HG02678 (cell line): ENCODE results near the gene FTO.

ENCODE experiments used
- ATAC-seq: cut with Tn5 transposase; IDR thresholded peaks from one replicate; pipeline ENCODE4 v1.9.1; 2021; ENCODE audit warnings: mild to moderate bottlenecking, moderate library complexity; ENCODE audit not compliant: unreplicated experiment

FTO gene

DNA sequence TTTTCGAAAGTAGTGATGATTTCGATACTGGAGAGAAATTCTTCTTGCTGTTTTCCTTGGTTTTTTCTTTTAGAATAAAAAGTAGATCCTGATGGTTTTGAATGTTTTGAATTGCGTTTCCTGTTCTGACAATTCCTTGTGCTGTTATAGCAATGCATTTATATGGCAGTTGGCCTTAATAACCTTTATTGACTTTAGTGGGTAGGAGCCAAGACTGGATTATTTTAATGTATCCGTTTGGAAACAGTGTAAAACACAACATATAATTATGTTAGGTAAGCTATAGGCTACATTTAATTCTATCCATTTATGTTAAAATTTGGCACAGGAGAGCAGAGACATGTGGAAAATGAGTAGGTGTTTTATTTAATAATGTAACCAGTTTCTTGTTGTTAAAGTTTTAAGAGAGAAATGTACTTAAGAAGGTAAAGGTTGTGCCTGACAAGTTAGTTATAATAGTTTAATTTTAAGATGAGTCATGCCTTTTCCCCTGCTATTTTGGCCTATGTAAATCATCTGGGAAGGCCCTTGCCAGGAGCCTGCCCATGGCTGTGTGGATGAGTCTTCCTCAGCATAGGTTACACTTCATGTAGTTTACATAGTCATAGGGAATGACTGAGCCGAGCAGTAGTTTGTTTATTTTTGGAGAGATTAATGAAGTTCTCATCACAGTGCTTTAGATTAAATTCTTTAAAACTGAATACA lies 189.9 kb downstream of the FTO start:
- no peak for ATAC-seq

- no peak for ATAC-seq
These were observed 190.7 kb downstream of the FTO start for GRCh38 chr16:53894686-53895085.

GRCh38 chr16:53895433-53895832 lies 191.5 kb downstream of the FTO start:
- no peak for ATAC-seq

GRCh38 chr16:53895851-53896250 lies 191.9 kb downstream of the FTO start:
- ATAC-seq: no peak

DNA sequence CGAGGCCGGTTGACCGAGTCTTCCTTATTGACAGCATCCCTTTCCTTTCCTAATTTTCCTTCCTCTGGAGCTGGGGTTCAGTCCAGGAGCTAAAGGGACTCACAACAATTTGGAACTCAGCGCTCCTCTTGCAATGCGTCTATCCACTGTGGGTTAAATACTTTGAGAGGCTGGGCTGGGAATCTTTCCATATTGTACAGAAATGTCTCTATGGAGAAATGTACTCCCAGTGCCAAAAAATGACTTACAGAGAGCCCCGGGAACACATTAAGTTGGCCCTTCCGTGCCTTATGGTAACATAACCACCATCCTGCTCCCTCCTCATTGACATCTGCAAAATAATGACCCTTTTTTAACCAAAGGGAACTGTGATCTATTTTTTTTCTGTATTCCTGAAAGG lies 192.8 kb downstream of the FTO start:
- no peak for ATAC-seq

DNA sequence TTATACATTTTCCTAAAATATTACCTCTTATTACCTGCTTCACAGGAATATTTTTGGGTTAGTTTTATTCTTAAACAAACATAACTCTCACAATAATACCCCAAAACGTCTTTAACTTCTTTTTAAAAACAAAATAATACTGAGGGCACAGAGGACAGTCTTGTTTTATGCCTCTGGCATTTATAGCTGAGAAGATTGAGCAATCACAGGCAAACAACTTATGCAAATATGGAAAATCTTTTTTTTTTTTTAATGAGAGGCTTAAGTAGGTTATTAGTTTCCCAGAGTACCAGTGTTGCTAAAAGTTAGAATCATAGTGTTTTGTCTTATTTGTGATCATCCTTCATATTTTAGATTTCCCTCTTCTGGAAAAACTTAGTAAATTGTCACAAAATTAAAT lies 195.0 kb downstream of the FTO start:
- ATAC-seq: no peak

DNA sequence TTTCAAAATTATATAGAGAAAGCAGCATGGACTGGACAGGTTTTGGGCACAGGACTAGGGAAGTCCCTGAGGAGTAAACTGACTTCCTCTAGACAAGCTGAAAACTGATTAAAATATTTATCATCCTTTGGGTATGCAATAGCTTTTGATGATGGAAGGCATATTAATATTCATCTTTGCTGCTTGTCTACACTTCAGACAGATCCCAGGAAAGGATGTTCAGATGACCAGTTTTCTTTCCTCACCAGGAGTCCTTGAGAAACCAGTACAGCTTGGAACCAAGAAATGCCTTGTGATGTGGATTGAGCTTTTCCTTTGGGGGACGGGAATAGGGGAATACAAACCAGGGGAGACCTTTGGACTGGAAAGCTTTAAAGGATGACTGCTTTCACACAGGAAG lies 195.5 kb downstream of the FTO start:
- ATAC-seq: no peak

- no peak for ATAC-seq
These were observed 196.7 kb downstream of the FTO start for GRCh38 chr16:53900667-53901066.

GRCh38 chr16:53901408-53901807 lies 197.5 kb downstream of the FTO start:
- ATAC-seq: no peak

DNA sequence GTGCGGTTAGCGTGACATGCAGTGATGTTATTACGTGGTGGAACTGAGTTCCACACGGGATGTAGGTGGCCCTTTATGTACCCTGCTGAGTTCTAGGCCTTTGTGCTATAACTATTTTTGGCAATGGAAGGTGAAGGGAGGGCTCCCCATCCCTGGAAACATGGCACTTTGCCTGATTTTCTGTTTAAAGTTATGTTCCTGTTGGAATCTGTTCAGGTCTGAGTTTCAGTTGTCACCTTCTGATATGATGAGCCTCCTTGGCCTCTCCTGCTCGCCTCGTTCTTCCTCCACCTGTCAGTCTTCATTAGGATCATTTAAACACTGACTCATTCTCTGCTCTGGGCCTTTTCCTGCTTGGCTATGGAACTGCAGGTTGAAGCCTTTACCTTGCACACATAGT lies 200.6 kb downstream of the FTO start:
- ATAC-seq: no peak

DNA sequence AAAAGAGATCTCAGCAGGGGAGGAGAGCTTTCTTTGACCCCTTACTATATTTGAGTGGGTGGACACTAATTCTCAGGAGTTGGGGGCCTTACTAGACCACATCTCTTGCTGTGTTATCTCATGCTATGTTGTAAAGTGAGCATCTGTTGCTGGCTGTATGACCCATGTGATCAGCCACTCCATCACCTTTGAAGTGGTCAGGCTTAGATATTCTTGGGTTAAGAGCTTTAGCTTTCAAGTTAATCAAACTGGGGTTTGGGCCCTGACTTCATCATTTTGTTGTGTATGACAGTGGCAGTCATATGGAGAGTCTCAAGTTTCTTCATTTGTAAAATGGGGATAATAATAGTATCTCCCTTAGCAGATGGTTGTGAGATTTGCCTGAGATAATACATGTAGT lies 201.1 kb downstream of the FTO start:
- no peak for ATAC-seq

GRCh38 chr16:53908731-53909130 lies 204.8 kb downstream of the FTO start:
- ATAC-seq: no peak

- ATAC-seq: no peak
These were observed 207.0 kb downstream of the FTO start for GRCh38 chr16:53910990-53911389.

DNA sequence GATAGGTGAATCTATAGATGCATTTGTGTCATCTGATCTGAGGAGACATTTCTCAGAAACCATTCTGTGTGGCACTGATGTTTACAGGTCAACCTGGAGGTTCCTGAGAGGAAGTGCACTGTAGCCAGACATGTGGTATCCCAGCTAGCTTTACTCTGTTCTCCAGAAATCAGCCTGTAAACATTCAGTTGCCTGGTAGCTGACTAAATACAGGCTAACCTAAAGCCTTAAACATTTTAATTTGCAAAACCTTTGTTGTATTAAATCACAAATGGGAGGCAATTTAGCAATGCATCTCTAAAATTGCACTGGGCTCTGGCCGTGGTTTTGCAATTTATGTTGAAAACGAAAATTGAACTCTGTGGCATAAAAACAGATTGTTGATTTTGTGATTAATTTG lies 207.6 kb downstream of the FTO start:
- no peak for ATAC-seq

GRCh38 chr16:53912155-53912554 lies 208.2 kb downstream of the FTO start:
- no peak for ATAC-seq

GRCh38 chr16:53913099-53913870 lies 209.3 kb downstream of the FTO start:
- no peak for ATAC-seq

- no peak for ATAC-seq
These were observed 210.0 kb downstream of the FTO start for GRCh38 chr16:53913920-53914319.

GRCh38 chr16:53914736-53915135 lies 210.8 kb downstream of the FTO start:
- no peak for ATAC-seq

DNA sequence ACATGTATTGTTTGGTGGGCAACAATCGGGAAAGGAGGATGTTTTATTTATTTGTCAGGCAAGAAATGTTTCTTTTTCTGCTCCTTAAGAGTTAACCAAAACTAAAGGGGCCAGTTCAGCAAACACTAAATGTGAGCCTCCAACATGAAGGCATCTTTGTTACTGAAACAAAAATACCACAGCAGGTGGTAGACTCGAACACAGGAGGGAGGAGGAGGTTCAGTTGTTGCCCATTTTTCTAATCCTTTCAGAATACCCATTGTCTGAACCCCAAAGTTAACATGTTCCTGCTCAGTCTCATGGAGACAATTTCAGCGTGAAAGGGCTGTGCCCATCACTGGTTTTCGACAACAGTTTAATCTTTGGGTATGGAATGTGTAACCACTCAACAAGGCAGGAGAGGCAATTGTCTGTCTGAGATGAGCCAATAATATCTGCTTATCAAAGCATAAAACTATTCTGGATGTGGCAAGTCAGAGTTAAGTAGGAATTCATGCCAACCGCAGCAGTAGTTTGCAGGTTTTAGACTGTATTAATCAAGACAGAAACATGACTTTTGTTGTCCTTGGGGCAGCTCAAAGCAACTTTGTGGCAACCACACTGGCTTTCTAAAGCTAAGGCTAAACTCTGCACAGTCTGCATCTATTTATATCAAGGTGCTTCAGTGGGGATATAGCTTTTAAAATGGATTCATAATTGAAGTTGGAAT lies 211.7 kb downstream of the FTO start:
- no peak for ATAC-seq

- ATAC-seq: no peak
These were observed 217.0 kb downstream of the FTO start for GRCh38 chr16:53920988-53921387.

- ATAC-seq: no peak
These were observed 218.3 kb downstream of the FTO start for GRCh38 chr16:53922067-53922806.
